Measurements from ENCODE around the gene CRIP2.

The CRIP2 gene

DNA sequence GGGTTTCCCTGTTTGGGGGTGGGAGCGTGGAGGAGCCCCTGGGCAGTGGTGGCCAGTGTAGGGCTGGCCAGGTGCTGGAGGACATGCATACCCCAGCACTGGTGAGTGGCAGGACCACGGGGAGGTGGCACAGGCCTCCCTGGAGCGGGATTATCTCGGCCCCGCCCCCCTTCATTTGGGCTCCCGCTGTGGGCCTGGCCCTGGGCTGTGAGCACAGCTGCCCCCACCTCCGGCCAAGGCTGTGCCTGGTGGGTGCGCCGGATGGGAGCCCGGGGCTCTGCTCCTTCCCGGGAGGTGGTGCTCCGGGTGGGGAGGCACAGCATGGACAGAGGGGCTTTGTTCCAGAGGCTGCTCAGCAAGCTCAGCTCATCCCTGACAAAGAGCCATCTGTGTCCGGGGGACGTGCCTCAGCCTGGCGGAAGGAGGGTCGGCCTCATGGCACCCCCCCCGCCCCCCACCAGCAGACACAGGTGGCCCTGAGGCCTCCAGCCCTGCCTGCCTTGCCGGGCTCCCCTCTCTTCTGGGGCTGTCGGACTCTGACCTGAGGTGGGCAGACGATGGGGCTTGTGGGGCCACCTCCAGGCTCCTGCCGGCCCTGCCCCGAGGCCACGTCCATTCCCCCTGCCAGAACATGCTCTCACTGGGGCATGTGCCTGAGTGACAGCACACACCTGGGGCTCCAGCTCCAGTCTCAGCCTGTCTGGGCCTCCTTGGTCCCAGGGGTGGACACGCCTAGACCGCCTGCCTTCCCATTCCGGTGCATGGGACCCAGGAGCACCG is 24.8 kb downstream of the CRIP2 start:
- DNase-seq (ENCODE audit: low spot score): peak; percentile 73

DNA sequence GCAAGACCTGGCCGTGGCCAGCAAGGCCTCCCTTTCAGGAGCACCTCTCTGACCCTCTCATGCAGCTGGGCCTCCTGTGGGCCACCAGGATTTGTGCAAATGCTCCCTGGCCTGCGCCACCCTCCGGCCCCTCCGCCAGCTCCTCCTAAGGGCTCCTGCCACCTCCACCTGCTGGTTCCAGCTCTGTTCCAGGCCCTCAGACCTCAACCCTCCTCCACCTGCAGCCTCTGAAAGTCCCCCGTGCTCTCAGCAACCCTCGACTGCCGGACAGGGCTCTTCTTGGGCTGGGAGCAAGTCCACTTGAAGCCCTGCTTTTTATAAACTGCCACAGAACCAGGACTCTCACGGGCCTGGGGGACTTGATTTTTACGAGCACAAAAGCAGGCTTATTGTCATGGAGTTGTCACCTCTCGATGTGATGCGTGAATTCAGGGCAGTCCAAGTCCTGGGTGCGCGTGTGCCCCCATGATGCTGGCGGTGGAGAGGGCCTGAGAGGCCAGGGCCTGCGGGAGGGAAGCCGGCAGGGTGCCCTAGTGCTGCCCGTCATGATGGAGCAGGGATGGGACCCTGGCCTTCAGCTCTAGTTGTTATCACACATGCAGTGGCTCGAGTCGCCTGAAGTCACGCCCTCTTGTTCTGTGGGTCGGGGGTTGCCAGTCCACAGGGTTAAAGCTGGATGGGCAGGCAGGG is 25.6 kb downstream of the CRIP2 start:
- DNase-seq (ENCODE audit: low spot score): no peak

DNA sequence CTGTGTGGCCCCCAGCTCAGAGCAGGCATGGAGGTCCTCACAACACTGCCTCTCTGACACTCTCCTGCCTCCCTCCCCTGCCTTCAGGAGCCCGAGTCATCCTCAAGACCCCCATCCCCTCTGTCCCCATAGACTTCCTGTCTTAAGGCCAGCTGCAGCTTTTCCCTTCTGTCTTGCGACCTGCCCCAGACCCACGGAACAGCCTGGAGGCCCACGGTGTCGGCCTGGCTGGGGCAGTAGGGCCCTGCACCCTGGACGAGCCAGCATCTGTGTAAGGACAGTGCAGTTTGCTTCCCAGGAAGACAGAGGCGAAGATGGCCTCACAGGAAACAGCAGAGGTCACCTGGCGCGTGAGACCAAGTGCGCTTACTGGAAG is 26.1 kb downstream of the CRIP2 start:
- no peak for DNase-seq (ENCODE audit: low spot score)

DNA sequence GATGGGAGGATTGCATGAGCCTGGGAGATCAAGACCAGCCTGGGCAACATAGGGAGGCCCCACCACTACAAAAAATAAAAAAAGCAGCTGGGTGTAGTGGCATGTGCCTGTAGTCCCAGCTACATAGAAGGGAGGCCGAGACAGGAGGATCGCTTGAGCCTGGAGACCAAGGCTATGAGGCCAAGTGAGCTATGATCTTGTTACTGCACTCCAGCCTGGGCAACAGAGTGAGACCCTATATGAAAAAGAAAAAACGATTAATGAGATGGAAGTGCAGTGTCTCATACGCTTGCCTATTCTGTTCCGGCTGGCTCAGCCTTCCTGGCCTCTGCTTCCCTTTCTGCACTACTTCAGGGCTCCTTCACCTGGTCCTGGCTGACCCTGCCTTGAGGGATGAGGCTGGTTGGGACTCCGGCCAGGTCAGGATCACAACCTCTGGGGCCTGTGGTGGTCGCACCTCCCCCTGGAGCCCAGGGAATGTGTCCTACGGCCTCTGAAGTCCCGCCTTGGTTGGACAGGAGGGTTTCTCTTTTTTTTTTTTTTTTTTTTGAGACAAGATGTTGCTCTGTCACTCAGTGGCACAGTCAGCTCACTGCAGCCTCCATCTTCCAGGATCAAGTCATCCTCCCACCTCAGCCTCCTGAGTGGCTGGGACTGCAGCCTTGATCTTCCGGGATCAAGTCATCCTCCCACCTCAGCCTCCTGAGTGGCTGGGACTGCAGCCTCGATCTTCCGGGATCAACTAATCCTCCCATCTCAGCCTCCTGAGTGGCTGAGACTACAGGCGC is 27.1 kb downstream of the CRIP2 start:
- DNase-seq (ENCODE audit: low spot score): no peak

DNA sequence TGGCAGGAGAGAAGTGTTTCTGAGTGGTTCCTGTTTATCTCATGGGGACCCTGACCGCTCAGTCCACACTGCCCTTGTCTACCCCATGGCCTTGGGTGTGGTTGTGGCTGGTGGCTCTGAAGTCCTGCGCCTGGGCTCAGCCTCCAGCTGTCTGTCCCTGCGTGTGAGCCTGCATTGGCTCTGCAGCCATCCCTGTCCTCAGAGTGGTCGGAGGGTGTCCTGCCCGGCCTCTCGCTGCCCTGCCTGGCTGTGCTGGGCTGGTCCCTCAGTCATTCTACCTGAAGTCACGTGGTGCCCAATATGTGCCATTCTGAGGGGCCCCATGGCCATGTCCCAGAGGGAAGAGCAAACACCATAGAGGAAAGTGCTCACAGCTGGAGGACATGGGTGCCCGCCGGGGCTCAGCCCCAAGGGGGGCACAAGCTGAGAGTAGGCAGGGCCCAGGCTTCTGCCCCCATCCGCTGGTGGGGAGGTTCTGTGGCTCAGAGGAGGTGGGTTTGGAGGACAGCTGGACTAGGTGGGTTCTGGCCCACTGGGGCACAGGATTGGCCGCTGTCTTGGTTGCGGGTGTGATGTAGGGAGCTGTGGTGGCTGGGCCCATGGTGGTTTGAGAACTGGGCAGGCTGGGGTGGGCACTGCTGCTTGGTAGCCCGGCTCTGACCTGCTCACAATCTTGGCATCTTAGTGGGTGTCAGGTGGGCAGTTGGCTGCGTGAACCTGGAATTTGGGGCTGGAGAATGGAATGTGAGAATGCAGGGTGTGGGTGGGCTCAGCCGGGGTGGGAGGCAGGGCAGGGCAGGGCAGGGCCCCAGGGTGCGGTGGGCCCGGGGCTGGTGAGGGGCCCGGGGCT is 28.1 kb downstream of the CRIP2 start:
- DNase-seq (ENCODE audit: low spot score): no peak

DNA sequence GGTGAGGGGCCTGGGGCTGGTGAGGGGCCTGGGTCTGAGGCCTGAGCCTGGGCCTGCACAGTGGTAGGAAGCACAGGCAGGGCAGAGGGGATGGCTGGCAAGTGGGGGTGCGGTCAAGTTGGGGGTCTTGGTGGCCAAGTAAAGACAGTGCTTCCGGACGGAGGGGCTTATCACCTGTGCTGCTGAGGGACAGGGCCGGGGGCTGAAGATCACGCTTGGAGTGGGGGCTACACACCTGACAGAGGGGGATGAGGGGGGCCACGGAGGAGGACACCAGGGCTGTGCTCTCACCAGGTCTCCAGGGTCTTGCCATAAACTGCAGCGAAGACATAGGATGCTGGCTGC is 28.6 kb downstream of the CRIP2 start:
- DNase-seq (ENCODE audit: low spot score): no peak

DNA sequence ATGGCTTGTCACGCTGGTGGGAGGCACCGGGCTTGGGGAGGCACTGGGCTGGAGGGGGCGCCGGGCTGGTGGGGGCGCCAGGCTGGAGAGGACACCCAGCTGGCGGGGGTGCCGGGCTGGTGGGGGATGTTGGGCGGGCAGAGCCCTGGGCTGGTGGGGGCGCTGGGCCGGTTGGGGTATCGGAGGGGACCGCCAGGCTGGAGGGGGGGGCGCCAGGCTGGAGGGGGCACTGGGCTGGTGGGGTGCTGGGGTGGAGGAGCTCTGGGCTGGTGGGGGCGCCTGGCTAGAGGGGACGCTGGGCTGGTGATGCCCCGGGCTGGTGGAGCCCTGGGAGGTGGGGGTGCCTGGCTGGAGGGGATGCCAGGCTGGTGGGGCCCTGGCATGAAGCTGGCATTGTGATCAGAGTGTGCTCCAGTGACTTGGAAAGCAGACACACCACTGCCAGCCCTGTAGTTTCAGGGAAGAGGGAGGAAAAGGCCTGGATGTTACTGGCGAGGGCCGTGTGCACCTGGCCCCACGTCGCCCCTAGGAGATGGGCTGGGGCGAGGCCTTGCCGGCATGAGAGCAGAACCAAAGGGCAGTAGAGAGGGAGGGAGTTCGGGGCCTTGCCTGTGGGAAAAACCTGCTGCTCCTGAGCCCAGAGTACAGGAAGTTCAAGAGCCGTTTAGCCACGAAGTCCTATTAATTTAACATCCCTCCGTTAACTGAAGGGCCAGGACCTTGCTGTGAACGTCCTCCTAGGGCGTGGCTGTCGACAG is 29.5 kb downstream of the CRIP2 start:
- no peak for DNase-seq (ENCODE audit: low spot score)

DNA sequence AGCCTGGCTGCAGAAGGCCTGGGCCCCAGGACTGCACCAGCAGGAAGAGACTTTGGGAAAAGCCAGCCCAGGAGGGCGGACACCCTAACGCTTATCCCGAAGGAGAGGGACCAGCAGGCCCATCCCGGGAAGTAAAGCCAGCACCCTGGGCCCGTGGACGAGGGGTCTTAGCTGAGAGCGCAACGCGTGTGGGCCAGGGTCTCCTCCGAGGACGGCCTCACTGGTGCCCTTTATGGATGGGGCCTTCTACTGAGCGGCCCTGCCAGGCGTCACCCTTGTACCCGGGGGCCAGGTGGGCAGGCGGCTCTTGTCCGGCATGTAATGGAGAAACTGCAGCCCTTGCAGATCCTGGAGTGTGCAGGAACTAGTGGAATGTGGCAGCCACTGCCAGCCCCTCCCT is 30.5 kb downstream of the CRIP2 start:
- no peak for DNase-seq (ENCODE audit: low spot score)

DNA sequence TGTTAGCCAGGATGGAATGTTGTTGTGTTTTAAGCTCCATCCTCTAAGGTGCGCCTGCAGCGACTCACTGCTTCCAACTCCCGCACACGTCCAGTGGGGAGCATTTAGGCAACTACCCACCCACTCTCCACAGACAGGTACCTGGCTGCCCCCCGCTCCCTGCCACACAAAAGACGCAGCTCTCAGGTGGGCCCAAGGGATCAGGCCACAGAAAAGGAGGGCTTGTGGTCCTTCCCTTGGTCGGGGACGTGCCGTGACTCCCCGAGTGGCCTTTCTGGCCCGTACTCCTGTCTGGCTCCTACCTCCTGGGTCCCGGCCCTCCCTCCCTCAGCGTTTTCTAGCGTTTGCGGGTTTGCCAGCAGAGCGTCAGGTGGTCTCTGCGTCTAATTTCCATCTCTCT is 32.6 kb downstream of the CRIP2 start:
- no peak for DNase-seq (ENCODE audit: low spot score)

DNA sequence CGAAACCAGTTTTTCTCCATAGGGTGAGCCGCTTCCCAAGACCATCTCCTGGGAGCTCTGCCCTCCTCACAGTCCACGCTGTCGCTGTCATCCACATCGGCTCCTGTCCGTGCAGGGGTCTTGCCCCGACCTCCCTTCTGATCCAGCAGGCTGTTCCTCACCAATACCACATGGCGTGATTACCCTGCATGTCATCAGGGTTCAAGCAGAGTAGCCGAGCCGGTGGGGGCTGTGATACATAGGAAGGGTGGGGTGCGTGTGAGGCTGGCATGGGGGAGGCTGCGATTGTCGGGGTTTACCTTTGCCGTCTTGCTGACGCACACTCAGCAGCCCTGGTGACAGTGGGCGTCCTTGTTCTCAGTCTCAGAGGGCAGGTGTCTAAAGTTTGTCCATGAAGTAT is 33.4 kb downstream of the CRIP2 start:
- DNase-seq (ENCODE audit: low spot score): no peak

DNA sequence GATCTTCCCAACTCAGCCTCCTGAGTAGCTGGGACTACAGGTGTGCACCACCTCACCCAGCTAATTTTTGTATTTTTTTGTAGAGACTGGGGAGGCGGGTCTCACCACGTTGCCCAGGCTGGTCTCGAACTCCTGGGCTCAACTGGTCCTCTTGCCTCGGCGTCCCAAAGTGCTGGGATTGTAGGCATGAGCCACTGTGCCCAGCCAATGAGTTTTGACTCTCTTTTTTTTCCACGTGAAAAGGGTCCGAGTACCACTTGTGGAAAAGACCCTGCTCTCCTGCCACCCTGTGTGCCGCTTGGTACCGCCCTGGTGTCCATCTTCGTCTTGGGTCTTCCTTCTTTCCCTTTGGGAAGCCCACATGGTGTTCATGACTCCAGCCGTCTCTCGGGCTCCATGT is 34.0 kb downstream of the CRIP2 start:
- DNase-seq (ENCODE audit: low spot score): no peak

DNA sequence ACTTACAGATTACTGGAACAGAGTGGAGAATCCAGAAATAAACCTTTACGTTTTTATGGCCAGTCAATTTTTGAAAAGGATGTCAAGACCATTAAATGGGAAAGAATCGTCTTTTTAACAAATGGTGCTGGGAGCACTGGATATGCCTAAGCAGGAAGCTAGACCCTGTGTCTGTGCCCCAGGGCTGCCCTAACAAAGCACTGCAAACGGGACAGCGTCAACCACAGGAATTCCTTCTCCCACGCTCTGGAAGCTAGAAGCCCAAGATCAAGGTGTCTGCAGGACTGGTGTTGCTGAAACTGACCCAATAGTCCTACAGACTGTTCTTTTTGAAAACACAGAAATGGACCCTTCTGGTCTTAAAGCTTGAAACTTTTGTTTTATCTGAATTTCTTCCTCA is 42.5 kb downstream of the CRIP2 start:
- peak; percentile 64 for DNase-seq (ENCODE audit: low spot score)

DNA sequence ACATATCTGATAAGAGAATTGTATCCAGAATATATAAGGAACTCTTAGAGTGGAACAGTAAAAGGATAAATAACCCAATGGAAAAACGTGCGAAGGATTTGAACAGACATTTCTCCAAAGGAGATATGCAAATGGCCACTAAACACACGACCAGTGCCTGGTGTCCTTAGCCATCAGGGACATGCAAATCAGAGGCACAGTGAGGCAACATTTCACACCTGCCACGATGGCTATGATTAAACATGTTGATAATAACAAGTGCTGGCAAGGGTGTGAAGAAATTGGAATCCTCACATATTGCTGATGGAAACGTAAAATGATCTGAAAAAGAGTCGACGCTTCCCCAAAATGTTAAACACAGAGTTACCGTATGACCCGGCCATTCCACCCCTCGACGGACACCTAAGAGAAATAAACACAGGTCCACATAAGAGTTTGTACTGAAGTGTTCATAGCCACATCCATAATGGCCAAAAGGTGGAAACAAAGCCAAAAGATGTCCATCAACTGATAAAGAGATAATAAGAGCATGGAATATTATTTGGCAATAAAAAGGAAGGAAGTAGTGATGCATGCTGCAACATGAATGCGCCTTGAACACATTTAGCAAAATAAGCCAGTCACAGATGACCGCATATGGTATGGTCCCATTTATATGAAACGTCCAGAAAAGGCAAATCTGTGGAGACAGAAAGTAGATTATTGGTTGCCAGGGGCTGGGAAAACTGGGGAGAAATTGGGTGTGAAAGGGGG is 45.5 kb downstream of the CRIP2 start:
- DNase-seq (ENCODE audit: low spot score): no peak

DNA sequence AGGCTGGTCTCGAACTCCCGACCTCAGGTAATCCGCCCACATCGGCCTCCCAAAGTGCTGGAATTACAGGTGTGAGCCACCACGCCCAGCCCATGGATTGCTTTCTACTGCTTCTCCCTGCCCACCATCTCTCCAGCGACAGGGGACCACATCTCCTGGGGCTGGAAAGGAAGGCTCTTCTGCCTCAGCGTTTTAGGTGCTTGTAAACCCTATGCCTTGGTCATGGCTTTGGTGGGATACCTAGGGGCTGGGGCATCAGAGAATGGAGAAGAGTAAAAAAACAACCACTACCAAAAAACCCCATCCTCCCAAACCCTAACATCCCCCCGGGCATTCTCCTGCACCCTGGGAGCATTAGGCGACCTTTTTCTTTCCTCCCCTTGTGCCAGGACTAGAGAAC is 50.7 kb downstream of the CRIP2 start:
- no peak for DNase-seq (ENCODE audit: low spot score)

DNA sequence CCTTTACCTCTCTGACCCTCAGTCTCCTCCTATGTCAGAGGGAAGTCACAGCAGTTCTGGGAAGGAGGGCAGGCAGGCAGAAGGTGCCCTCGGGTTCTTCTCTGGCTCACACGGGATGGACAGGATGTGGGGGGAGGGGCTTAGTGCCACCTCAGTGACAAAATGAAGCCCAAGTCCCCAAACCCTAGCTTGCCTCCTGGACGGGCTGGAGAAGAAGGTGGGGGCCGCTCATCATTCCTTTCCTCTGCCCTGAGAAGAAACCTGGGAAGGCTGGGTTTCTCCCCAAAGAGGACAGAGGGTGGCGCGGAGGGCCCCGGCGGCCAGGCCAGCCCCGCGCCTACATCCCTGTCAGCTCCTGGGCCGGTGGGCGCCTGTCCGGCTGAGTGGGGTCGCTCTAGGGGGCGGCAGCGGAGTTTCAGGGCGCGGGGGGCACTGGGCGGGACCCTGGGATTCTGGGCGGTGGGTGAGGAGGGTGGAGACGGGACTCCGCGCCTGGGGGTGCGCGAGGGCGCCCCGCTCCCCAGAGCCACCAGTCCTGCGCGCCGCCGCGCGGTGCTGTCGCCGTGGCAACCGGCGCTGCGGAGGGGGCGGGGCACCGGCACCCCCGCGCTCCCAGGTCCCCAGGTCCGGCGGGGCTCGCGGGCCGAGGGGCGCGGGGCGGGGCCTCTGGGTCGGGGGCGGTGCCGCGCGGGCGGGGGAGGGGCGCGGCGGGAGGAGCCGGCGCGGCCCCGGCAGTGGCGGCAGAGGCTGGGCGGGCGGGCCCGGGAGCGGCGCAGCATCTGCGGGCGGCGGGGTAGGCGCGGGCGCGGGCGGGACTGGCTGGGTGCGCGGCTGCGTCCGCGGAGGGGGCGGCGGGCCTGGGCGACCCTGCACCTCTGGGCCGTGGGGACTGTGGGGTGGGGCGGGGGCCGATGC is 51.5 kb downstream of the CRIP2 start, which contains the start of gene TMEM121:
TSS of gene TMEM121 (plus strand) at position 723 of the 915 bp plus-strand sequence. CDS start 2,252 bp downstream, outside the sequence.
- DNase-seq (ENCODE audit: low spot score): peak; percentile 27

DNA sequence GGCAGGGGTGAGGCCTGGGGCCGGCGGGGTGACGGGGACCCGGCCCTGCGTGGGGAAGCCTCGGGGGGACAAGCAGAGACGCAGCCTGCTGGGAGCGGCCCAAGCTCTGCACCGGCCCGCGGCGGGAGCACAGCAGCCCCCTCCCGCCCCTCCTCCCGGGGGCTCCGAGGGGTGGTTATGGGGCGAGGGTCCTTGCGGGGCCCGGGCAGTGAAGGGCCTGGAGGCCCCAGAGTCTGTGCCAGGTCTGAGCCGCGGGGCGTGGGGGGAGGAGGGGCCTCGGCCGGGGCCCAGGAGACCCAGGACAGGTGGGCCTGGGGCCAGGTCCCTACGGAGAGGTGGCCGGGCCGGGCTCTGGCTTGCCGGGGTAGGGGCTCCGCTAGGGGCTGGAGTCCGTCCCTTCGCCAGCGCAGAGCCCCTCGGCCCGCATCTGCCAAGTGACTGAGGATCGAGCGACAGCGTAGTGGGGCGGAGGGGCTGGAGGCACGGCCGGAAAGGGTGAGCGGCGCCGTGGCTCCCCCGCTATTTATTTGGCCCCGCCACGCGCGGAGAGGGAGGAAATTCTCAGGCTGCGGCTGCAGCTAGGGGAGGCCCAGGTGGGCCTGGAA is 52.3 kb downstream of the CRIP2 start:
- DNase-seq (ENCODE audit: low spot score): no peak

DNA sequence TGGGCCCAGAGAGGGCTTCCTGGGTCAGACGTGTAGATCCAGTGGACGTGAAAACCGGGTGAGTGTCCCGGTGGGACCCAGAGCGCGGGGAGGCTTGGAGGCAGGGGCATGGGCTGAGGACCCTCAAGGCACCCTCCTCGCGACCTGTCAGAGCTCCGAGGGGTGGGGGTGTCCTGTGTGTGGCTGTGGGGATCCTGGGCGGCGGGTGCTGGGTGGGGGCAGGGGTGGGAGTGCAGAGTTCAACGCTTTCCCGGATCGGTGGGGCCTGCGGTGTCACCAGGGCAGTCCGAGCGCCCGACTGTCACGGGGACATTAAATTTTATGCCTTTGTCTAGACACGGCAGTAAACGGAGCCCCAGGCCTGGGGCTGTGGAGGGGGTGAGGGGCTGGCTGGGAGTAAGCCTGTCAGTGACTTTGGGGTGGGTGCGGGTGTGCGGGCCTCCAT is 52.8 kb downstream of the CRIP2 start:
- no peak for DNase-seq (ENCODE audit: low spot score)

DNA sequence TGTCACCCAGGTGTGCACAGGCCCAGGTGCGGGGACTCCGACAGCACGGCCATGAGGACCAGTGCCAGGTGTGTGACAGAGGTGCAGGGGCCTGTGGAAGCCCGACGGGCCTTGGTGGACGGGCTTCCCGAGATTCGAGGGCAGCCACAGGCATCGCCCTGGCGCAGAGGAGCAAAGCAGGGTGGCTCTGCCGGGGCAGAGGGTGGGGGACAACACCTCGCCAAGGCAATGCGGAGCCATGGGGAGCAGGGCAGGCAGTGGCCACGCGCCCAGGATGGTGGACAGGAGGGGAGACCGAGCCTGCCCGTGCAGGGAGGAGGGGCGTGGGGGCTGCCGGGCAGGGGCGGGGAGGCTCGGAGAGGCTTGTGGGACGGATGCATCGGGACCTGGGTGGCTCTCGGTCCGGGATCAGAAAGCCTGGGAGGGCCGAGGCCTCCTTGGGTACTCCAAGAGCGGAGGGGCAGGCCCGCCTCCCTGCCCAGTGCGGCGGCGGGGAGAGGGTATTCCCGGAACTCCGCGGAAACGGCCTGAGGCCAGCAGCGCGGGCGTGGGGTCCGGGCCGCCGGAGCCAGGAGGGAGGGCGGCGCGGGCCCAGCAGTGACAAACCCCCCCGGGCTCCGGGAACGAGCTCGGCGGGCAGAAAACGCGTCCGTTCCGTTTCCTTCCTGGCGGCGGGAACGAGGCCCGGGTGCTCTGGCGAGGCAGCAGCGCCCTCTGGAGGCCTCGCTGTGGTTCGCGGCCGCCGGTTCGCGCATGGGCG is 53.4 kb downstream of the CRIP2 start:
- peak; percentile 62 for DNase-seq (ENCODE audit: low spot score)
